T-helper 17 cell (primary cell): ENCODE data around the gene PCDHGA2. TPM values are rescaled to one million over a fixed set of nuclear protein-coding genes. Genes with fewer than 3 reads are reported as not detected.
"Not testable (repeated sequence)": the region's sequence is repeated elsewhere in the genome, so short reads cannot be mapped to it uniquely, and the experiment has no call there.

Experiments used
- ATAC-seq: fragments of 150-1000 bp; cut with Tn5 transposase; 2 replicates; pipeline ENCODE4 v1.10.0; 2021; ENCODE audit warnings: mild to moderate bottlenecking, moderate library complexity
- DNase-seq, 3 donors: peaks; one replicate each; pipeline versions ENCODE4 v3.0.0 to v3.0.0-alpha.2; 2020 to 2021
- H3K9me3 ChIP-seq: one replicate; pipeline ENCODE4 v1.7.0; 2013; ENCODE audit warnings: low read length, mild to moderate bottlenecking; ENCODE audit not compliant: control insufficient read depth, poor library complexity, severe bottlenecking
- H3K27ac Mint-ChIP-seq: one replicate; pipeline ENCODE4 v1.8.0; 2022; ENCODE audit warnings: mild to moderate bottlenecking, moderate library complexity, mixed read lengths
- H3K27me3 Mint-ChIP-seq: one replicate; pipeline ENCODE4 v1.8.0; 2022; ENCODE audit warnings: mixed read lengths
- H3K36me3 Mint-ChIP-seq: one replicate; pipeline ENCODE4 v1.8.0; 2022; ENCODE audit warnings: low read depth, mixed read lengths
- H3K4me1 Mint-ChIP-seq: one replicate; pipeline ENCODE4 v1.8.0; 2022; ENCODE audit warnings: mild to moderate bottlenecking, mixed read lengths
- H3K4me3 Mint-ChIP-seq: one replicate; pipeline ENCODE4 v1.8.0; 2022; ENCODE audit warnings: mild to moderate bottlenecking, moderate library complexity, mixed read lengths
- total RNA-seq, 4 donors: library from RNA in 2 of 4; stranded (reverse) in 2 of 4; gene quantifications; one replicate each; pipeline ENCODE4 v1.2.3 and lab custom pipeline; 2022 to 2026

PCDHGA2 gene
- total RNA-seq, 2 donors from 2014 or later = not detected

- H3K36me3 Mint-ChIP-seq = peaks cover 2% of the 10 kb centered on the region
- H3K9me3 ChIP-seq = peaks cover 18% of the 10 kb centered on the region
- no peak within 1 kb of the TSS for H3K4me3 Mint-ChIP-seq
- ATAC-seq (peak; percentile 53), DNase-seq (no peak)
- no peak within 1 kb of the TSS for H3K27ac Mint-ChIP-seq
- H3K27me3 Mint-ChIP-seq = peaks cover 29% of the 10 kb centered on the region
- H3K4me1 Mint-ChIP-seq = no peaks in the 10 kb centered on the region
These were observed 8.1 kb upstream of the PCDHGA2 start, which contains the start of gene PCDHGA1 for GRCh38 chr5:141330299-141331080. TSS of gene PCDHGA1 (plus strand) at chr5:141330514.

DNA sequence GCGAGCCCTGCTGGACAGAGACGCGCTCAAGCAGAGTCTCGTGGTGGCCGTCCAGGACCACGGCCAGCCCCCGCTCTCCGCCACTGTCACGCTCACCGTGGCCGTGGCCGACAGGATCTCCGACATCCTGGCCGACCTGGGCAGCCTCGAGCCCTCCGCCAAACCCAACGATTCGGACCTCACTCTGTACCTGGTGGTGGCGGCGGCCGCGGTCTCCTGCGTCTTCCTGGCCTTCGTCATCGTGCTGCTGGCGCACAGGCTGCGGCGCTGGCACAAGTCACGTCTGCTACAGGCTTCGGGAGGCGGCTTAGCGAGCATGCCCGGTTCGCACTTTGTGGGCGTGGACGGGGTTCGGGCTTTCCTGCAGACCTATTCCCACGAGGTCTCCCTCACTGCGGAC, 6.0 kb upstream of the PCDHGA2 start:
- not testable (repeated sequence) for DNase-seq, H3K4me1 Mint-ChIP-seq, ATAC-seq, H3K27ac Mint-ChIP-seq, H3K4me3 Mint-ChIP-seq, H3K36me3 Mint-ChIP-seq
- peaks cover 24% of the 10 kb centered on the region for H3K27me3 Mint-ChIP-seq
- peaks cover 20% of the 10 kb centered on the region for H3K9me3 ChIP-seq

DNA sequence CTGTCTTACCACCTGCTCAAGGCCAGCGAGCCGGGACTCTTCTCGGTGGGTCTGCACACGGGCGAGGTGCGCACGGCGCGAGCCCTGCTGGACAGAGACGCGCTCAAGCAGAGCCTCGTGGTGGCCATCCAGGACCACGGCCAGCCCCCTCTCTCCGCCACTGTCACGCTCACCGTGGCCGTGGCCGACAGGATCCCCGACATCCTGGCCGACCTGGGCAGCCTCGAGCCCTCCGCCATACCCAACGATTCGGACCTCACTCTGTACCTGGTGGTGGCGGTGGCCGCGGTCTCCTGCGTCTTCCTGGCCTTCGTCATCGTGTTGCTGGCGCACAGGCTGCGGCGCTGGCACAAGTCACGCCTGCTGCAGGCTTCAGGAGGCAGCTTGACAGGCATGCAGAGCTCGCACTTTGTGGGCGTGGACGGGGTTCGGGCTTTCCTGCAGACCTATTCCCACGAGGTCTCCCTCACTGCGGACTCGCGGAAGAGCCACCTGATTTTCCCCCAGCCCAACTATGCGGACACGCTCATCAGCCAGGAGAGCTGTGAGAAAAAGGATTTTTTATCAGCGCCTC, 2.3 kb downstream of the PCDHGA2 start:
- H3K27ac Mint-ChIP-seq, DNase-seq, H3K4me1 Mint-ChIP-seq, H3K4me3 Mint-ChIP-seq, H3K36me3 Mint-ChIP-seq, ATAC-seq: not testable (repeated sequence)
- H3K27me3 Mint-ChIP-seq = peaks cover 11% of the 10 kb centered on the region
- H3K9me3 ChIP-seq = peaks cover 28% of the 10 kb centered on the region

- DNase-seq = no peak
- H3K36me3 Mint-ChIP-seq = peaks cover 2% of the 10 kb centered on the region
- no peak overlapping the region for H3K4me3 Mint-ChIP-seq
- H3K4me1 Mint-ChIP-seq = no peaks in the 10 kb centered on the region
- peaks cover 11% of the 10 kb centered on the region for H3K27me3 Mint-ChIP-seq
- peaks cover 25% of the 10 kb centered on the region for H3K9me3 ChIP-seq
- no peak overlapping the region for H3K27ac Mint-ChIP-seq
- ATAC-seq = no peak
These were observed 4.2 kb downstream of the PCDHGA2 start for GRCh38 chr5:141342773-141343172.

DNA sequence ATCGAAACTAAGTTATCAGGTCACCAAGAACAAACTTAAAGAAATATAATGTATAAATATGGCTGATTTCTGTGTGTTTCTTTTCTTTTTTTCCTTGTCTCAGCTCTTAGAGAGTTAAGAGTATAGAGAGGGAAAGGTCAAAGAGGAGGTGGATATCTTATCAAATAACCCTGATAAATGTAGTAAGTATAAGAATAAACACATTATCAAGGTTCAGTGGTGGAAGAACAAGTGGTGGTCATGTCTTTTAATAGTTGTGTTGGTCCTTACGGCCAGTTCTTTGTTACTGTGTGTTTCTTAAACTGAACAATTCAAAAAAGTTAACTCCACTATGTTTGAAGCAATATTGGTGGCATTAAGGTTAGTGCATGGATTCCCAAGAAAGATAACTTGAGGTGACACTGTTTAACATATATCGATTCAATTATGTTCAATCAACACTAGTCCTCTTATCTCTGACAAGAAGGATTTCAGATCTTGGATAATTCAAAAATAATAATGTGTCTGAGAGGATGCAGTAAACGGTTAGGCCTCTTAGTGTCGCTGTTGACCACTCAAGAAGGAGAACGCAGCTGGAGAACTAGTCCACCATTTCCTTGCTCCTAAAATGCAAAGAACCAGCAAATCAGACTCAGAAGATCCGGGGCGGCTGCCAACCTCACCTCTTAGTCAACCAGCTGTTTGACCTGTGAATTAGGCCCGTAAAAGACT, 4.8 kb downstream of the PCDHGA2 start, which contains the start of gene PCDHGA3:
PCDHGA3 (plus strand) TSS at position 588 of the 711 bp plus-strand sequence. CDS start 205 bp downstream, outside the sequence.
- peak within 1 kb of the TSS; percentile 58 for H3K4me3 Mint-ChIP-seq
- no peak within 1 kb of the TSS for H3K27ac Mint-ChIP-seq
- peaks cover 25% of the 10 kb centered on the region for H3K9me3 ChIP-seq
- DNase-seq (no peak), ATAC-seq (no peak)
- no peaks in the 10 kb centered on the region for H3K4me1 Mint-ChIP-seq
- peaks cover 2% of the 10 kb centered on the region for H3K36me3 Mint-ChIP-seq
- peaks cover 9% of the 10 kb centered on the region for H3K27me3 Mint-ChIP-seq

- Mint-ChIP-seq H3K4me3 (peak overlapping the region; percentile 58), H3K4me1 (no peaks in the 10 kb centered on the region), H3K27me3 (peaks cover 4% of the 10 kb centered on the region), H3K36me3 (peaks cover 2% of the 10 kb centered on the region), H3K27ac (no peak overlapping the region)
- H3K9me3 ChIP-seq = peaks cover 19% of the 10 kb centered on the region
- DNase-seq (no peak), ATAC-seq (no peak)
These were observed 5.4 kb downstream of the PCDHGA2 start for GRCh38 chr5:141343953-141344463.

- Mint-ChIP-seq H3K27me3 (peaks cover 10% of the 10 kb centered on the region), H3K27ac (no peak overlapping the region), H3K4me1 (no peaks in the 10 kb centered on the region), H3K4me3 (no peak overlapping the region), H3K36me3 (peaks cover 2% of the 10 kb centered on the region)
- peaks cover 9% of the 10 kb centered on the region for H3K9me3 ChIP-seq
- ATAC-seq (no peak), DNase-seq (no peak)
These were observed 6.8 kb downstream of the PCDHGA2 start for GRCh38 chr5:141345327-141345726.

- H3K9me3 ChIP-seq = peaks cover 13% of the 10 kb centered on the region
- peaks cover 10% of the 10 kb centered on the region for H3K27me3 Mint-ChIP-seq
- not testable (repeated sequence) for H3K4me1 Mint-ChIP-seq, H3K36me3 Mint-ChIP-seq, DNase-seq, H3K4me3 Mint-ChIP-seq, ATAC-seq, H3K27ac Mint-ChIP-seq
These were observed 7.5 kb downstream of the PCDHGA2 start for GRCh38 chr5:141346017-141346416.

GRCh38 chr5:141349917-141350619, 11.5 kb downstream of the PCDHGA2 start, which contains the start of gene PCDHGB1:
TSS of gene PCDHGB1 (plus strand) at chr5:141350099. CDS start at chr5:141350261, 162 bp downstream.
- Mint-ChIP-seq H3K4me1 (no peaks in the 10 kb centered on the region), H3K4me3 (no peak within 1 kb of the TSS), H3K36me3 (no peaks in the 10 kb centered on the region), H3K27ac (no peak within 1 kb of the TSS), H3K27me3 (peaks cover 27% of the 10 kb centered on the region)
- no peak for ATAC-seq
- DNase-seq = no peak
- peaks cover 7% of the 10 kb centered on the region for H3K9me3 ChIP-seq

GRCh38 chr5:141351591-141351990, 13.0 kb downstream of the PCDHGA2 start:
- H3K27me3 Mint-ChIP-seq = peaks cover 36% of the 10 kb centered on the region
- no peak overlapping the region for H3K4me3 Mint-ChIP-seq
- no peaks in the 10 kb centered on the region for H3K4me1 Mint-ChIP-seq
- H3K27ac Mint-ChIP-seq = no peak overlapping the region
- H3K36me3 Mint-ChIP-seq = no peaks in the 10 kb centered on the region
- DNase-seq (no peak), ATAC-seq (no peak)
- peaks cover 4% of the 10 kb centered on the region for H3K9me3 ChIP-seq

DNA sequence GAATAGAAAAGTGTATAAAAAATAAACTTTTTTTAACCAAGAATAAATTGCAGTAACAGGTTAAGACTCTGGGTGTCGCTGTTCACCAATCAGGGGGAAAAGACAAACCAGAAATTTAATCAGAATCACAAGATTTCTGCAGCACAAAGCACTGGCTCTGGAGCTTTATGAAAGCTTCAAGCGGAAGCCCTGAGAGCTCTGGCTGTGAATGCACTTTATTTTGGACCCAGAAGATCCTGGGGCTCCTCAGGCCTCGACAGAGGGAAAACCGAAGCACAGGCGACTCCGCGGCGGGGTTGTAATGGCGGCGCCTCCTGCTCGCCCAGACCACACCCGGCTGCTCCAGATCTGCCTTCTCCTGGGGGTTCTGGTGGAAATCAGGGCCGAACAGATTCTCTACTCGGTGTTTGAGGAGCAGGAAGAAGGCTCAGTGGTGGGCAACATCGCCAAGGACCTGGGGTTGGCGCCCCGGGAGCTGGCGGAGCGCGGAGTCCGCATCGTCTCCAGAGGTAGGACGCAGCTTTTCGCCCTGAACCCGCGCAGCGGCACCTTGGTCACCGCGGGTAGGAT, 16.4 kb downstream of the PCDHGA2 start, which contains the start of gene PCDHGA4:
PCDHGA4 (plus strand) TSS at position 122 of the 570 bp plus-strand sequence; CDS start at position 209, 87 bp downstream.
- ATAC-seq = no peak
- Mint-ChIP-seq H3K4me1 (no peaks in the 10 kb centered on the region), H3K4me3 (peak within 1 kb of the TSS; percentile 7), H3K27ac (no peak within 1 kb of the TSS), H3K36me3 (peaks cover 2% of the 10 kb centered on the region), H3K27me3 (peaks cover 40% of the 10 kb centered on the region)
- H3K9me3 ChIP-seq = peaks cover 4% of the 10 kb centered on the region
- DNase-seq = no peak

GRCh38 chr5:141355641-141356040, 17.1 kb downstream of the PCDHGA2 start:
- ATAC-seq (no peak), DNase-seq (no peak)
- Mint-ChIP-seq H3K4me3 (peak overlapping the region; percentile 7), H3K27ac (no peak overlapping the region), H3K27me3 (peaks cover 39% of the 10 kb centered on the region), H3K36me3 (peaks cover 2% of the 10 kb centered on the region), H3K4me1 (no peaks in the 10 kb centered on the region)
- H3K9me3 ChIP-seq = peaks cover 3% of the 10 kb centered on the region
